HG03139 (cell line): Measurements from ENCODE around the gene GPR153.

Experiments used
- ATAC-seq: cut with Tn5 transposase; IDR thresholded peaks from one replicate; pipeline ENCODE4 v1.9.1; 2021; ENCODE audit not compliant: unreplicated experiment

Gene GPR153

DNA sequence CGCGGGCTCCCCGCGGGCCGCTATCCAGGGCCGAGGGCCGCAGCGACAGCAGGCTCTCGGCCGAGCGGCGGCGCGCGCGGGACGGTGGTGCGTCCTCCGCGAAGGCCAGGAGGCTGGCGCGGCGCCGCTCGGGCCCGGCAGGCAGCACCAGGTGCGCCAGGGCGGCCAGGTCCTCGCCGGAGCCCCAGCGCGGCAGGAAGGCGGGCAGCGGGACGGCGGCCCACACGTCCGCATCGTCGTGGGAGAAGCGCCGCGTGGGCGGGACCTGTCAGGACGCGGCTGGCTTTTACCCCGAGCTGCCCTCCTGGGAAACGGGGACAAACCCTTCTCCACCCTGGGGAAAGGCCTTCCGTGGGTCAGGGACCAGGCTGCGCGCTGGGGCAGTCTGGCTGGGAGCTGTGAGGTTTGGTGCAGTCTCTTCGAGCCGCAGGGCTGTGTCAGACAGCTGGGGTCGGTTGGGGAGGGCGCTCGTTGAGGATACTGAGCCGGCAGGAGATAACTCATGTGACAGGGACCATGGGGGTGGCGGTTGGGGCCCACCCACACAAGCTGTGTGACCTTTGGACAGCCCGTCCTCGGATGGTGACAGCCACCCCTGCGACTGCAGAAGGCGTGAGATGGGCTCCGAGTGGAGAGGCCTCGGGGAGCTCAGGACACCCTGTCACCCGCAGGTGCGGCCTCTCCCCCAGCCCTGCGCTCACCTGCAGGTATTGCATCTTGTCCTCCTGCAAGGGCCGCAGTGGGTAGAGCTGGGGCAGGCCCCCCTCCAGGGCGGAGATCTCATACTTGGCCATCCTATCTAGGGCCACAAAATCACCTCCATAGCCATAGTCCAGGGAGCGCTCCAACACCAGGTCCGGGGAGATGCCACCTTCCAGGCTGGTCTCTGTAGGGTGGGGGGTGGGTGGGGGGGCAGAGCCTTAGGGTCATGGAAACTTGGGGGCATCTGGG, 10.9 kb downstream of the GPR153 start:
- ATAC-seq = no peak

DNA sequence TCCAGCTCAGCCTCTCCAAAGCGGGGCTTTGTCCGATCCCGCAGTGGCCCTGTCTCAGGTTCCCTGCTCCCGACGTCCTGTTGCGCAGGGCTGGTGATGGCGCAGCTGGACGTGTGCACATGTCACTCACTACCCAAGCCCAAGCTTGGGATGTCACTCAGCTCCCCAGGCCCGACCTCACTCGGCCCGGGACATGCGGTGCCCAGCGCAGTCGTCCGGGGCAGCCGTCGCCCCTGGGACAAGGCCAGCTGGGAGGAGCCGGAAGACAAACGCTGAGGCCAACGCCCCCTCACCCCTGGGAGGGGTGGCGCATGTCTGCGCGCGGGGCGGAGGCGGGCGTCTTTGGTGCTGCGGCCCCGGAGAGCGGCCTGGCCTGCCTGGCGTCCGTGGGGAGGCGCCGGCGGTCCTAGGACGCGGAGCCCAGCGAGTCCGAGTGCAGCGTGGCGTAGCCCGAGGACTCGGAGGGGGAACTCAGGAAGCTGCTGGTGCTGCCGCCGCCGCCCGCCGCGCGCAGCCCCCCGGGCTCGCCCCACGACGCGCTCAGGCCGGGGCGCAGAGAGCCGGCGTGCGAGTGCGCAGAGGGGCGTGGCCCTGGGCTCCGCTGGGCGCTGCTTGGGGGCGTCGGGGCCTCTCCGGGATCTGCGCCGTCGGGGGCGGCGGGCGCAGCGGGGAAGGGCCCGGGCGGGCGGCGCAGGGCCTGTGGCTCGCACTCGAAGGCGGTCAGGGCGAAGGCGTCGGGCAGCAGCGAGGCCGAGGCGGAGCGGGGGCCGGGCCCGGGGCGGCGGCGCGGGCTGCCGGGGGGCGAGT, 11.8 kb downstream of the GPR153 start:
- ATAC-seq = no peak

DNA sequence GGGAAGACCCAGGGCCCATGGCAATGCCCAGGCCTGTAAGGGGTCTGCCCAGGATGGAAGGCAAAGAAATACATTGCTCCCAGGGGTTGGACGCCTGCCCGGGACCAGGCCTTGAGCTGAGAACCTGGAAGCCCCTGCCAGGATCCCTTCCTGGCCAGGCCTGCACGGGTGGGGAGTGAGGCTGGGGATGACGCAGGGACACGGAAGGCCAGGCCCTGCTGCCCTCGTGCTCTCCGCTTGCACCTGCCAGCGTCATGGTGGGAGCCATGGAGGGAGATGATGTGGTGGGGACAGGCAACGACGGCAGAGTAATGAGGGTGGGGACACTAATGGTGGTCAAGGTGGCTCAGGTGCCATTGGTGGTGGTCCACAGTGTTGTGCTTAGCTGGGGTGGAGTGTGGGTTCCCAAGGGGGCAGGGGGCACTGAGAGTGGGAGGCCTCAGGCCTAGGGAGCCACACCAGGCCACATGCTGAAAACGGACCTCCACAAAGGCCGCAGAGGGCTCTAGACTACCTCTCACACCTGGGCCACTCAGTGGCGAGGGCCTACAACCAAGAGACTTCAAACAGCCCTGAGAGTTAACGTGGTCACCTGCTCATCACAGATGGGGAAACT, 12.6 kb downstream of the GPR153 start:
- no peak for ATAC-seq

DNA sequence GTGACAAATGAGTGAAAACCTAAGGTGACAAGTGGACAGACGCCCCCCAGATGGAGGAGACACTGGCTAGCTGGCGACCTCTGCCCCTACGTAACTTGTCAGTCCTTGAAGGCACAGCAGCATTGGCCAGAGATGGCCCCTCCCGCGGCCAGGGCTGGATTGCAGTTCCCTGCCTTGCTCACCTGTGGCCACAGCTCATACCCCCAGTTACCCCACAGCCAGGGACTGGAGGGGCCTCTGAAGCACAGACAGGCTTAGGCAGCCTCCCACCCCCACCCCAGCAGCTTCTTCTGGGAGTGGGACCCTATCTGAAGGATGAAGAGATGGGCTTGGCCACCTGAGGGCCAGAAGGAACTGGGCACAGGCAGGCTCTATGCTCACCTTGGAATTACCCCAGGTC, 13.2 kb downstream of the GPR153 start:
- no peak for ATAC-seq

DNA sequence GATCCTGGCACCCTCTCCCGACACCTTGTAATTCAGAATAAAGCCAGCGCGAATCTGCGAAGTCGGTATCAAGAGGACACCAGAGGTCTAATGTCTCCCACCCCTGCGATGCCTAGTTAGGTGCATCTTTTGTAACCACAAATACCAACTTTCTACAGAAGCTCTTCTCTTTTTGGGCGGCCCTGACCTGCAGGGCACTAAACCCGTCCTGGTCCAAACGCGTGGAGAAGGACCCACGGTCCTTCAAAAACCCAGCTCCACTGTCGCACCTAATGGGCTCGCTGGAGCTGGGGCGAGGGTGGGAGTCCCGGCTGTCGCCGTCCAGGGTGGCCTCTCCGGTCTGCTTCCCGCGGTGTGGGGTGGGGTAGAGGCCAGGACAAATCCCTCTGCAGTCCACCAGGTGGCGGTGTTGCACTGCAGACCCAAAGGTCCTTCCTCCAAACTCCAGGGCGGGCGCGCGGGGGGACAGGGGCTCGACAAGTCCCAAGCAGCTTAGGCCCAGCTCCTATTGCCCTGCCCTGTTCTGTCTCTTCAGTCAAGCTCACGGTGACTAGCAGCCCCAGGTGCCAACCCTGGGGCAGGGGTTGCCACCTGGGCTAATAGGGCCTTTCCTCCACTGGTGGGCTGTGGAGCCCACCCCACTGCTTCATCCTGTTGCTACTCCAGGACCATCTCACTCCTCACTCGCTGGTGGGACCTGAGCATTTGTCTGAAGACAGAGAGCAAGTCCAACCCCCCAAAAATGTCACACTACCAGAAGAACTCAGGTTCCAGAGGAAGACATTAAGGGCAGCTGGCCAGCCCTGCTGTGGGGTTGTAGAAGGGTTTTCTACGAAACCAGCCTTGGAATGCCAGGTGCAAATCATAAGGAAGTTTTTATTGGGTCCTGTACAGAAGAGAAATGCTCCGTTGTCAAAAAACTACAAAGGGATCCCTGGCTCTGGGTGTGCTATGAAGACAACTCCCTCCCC, 14.1 kb downstream of the GPR153 start:
- no peak for ATAC-seq

DNA sequence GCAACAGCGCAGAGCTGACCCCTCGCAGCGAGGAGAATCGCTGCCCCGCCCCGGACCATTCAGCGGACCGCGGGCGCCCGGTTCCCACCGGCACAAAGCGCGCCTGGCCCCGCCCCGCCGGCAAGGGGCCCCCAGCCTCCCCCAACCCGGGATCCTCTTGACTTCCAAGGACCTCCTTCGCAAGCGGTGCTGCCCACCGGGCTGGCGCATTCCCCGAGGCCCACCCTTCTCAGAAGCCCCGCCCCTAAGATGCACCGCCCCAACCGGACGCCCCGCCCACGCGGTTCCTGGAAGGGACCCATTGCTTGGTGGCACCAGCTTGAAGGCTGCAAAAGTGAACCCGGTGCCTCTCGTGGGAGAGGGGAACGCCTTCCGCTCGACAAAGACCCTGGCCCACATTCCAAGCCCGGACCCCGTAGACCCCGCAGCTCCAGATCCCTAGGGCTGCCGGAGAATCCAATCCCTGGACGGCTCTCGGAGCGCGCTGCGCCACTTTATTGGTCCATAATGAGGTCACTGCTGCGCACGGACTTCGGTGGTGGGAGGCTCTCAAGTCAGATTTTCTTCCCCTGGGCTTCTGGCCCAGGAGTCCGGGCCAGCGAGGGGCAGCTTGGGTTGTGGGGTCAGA, 14.9 kb downstream of the GPR153 start:
- no peak for ATAC-seq

DNA sequence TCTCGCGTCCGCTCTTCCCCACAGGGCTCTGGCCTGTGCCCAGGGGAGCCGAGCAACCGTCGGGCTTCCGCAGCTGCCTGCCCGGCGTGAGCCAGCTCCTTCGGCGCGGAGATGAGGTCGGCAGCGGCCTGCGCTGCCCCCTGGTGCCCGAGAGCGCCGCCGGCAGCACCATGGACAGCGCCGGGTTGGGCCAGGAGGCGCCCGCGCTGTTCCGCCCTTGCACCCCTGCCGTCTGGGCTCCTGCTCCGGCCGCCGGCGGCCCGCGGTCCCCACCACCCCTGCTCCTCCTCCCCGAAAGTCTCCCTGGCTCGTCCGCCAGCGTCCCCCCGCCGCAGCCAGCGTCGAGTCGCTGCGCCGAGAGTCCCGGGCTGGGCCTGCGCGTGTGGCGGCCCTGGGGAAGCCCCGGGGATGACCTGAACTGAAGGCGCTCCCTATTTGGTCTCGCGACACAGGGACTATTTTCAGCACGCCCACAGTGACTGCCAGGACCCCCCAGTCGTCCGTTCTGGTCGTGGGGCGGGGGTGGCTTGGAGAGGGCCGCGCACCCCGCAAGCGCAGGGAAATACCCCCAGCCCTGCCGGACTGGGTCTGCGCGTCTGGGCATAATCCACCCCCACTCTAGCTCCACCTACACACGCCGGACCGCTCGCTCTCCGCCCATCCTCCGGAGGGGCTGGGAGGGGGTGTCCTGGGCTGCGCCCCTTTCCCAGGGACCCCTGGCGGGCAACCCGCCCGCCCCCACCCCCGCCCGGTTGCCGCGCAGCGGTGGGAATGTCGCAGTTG, 15.6 kb downstream of the GPR153 start:
- peak; percentile 52 for ATAC-seq

DNA sequence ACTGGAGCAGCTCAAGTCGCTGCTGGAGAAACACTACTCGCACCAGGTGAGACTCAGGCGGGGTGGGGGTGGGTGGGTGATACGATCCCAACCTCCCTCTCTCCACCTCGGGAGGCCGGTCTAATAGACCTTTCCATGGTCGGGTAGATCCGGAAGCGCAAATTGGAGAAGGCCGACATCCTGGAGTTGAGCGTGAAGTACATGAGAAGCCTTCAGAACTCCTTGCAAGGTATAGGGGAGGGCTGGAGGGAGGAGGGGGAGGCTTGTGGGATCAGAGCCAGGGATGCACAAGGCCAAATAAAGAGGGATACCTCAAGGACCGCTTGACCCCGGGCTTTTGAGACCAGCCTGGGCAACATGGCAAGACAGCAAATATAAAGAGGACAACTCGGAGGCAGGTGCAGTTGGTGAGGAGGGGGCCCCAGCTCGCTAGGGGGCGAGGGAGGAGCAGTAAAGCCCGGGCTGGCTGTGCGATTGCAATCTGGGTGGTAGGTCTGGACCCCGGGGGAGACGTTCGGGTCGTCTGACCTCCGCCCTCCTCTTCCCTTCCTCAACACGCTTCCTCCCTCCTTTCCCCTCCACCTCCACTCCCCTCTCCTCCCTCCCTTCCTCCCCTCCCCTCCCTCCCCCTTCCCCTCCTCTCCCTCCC, 16.4 kb downstream of the GPR153 start:
- no peak for ATAC-seq

DNA sequence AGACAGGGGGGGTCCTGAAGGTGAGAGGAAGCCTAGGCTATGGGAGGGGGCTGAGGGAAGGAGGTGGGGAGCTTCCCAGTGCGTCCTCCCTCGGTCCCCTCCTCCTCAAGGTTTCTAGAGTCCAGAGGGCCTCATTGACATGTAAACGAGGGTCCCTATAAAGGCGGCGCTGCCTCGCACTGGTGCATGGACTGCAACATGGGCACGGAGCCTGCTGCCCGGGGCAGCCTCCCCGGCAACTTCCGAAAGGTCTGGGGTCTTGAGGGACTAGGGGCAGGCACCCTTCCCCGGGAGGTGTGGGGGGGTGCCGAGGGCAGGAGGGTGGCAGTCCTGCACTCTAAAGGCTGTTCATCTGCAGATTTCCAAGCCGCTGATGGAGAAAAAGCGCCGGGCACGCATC, 16.9 kb downstream of the GPR153 start, which contains the start of gene HES3:
Gene HES3, plus strand, starts transcription at position 187 of the 400 bp plus-strand sequence. Its CDS starts 187 bp downstream, at position 374.
- no peak for ATAC-seq

DNA sequence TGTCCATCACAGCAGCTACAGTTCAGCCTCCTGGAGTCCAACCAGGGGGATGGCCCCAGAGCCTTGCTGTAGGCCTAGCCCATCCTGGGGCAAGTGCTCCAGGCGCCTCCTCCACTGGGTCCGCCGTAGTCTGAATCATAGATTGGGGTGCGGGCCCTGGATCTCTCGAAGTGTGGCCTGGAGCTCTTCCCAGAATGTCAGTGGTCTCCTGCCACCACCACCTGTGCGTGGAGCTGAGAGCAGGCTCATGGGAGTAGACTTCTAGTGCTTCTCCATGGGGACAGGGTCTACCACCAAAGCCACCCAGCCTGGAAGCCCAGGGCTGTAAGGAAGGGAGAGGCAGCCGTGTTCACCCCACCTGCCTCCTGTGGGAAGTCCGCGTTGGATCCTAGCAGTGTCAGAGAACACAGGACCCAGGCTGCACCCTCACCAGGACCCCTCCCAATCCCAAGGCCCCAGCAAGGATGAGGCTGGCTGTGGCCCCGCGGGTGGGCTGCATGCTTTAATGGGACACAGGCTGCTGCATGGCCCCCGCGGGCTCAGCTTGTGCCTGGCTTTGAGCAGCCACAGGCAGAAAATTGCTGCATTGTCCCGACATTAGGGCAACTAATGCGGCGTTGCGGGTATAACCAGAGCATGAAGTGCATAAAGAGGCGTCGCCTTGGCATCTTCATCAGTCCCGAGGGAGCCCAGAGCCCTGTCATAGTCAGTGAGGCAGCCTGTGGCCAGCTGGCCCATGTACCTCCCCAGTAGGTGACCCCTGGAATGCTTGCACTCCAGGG, 17.7 kb downstream of the GPR153 start:
- ATAC-seq = no peak

DNA sequence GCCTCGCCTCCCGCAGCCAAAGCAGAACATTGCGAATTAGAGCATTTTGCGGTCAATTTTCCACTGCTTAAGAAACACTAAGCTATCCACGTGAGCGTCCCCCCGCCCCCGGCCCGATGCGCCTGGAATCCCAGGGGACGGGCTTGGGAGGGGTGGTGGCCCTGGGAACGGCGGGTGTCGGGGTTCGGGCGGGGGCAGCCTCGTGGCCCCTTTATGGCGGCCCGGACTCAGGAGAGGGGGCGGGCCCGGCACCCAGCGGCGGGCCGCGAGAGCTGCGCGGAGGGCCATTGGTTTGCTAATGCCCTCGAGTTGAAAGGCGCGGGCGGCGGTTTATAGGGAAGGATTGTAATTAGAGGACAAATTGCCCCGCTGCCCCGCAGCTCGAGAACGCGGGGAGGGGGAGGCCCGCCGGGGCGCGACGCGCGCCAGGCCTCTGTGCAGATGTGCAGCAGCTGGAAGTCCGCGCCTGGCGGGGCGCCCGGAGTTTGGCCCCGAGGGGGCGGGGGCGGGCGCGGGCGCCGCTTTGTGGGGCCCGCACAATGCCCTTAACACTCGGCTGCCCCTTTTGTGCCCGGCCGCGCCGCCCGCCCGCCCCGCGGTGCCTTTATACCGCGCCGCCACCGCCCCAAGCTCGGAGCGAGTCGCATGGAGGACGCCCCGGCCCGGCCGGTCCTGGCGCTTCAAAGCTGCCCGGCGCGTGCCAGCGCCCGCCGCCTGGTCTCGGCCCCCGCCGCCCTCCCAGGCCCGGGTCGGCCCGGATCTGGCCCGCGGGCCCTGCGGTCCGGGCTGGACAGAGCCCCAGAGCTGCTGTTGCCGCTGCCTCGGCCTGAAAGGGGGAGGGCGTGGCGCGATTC, 18.8 kb downstream of the GPR153 start:
- ATAC-seq = no peak

DNA sequence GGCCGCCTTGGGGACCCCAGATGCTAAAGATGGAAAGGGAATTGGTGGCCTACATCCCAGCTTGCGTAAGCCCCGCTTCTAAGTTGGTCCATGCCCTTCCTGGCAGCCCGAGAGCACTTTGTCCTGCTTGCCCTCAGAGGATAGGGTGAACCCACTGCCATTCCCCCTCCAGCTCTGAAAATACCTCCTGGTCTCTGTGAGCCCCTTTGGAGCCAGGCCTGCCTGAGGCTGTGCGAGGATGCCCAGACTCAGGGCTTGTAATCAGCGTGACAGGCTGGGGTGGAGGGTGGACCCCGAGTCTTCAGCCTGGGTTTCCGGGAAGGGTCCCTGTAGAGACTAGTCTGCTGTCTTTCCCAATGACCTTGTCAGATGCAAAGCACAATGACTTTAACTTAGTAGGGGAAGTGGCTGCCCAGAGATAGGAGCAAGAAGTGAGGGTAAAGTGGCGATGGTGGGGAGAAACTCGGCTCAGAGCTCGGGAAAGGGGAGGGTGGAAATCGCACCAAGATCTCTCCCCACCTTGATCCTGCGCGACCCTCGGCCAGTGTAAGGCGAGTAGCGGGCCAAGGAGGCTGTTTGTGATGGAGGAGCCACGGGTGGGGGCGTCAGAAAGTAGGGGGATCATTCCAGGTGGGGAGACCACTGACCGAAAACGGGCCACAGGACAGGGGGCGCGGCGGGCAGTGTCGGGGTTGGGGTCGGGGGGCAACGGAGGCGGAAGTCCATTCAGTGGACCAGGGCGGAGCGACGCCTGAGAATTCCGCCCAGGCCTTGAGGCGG, 19.6 kb downstream of the GPR153 start:
- no peak for ATAC-seq

DNA sequence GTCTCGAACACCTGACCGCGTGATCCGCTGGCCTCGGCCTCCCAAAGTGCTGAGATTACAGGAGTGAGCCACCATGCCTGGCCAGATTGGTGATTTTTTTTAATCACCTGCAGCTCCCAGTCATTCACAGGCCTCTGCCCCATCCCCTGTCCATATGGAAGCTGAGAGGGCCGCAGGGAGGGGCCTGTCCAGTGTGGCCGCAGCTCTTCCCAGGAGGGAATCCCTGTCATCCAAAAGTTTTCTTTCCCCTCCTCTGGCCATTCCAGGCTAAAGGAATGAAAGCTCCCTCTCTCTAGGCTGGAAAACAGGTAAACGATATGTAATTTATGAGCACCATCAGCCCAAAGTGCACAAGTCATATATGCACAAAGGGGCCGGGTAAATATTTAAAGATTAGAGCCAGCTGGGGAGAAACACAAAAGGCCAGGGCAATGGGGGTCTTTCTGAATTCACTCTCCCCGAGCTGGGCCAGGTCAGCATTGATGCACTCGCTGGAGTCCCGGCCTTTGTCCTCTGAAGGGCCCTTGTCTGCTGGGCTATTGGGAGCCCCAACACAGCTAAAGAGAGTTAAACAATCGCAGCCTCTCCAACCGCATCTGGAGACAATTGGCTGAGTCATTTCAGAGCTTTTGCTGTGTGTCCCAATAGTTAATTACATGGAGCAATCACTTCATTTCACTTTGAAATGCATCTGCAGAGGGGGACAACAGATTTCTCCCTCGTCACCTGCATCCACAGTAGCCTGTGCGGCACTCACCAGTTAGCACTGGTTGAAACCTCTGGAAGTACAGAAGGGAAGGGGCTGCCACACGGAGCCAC, 20.7 kb downstream of the GPR153 start:
- ATAC-seq = no peak

DNA sequence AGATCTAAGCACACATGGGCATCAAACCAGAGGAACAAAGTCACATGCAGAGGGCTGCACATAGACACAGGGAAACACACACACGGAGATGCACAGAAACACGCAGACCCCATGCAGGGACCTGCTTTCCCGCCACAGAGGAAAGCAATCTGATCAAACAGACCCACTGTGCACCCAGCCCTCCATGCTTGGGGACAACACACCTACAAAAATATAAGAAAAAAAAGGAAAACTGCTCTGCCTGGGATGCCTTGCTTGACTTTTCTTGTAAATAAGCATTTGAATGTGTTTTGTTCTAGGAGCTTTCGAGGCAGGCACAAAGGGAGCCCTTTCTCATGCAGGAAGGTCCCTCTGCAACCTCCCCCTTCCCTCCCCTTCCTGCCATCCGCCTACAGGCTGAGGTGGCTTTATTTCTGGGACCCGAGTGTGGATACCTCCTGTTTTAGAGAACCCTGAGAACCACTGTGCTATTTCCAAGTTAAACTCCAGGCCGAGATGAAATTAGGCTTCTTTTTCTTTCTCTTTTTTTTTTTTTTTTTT, 21.6 kb downstream of the GPR153 start:
- no peak for ATAC-seq

DNA sequence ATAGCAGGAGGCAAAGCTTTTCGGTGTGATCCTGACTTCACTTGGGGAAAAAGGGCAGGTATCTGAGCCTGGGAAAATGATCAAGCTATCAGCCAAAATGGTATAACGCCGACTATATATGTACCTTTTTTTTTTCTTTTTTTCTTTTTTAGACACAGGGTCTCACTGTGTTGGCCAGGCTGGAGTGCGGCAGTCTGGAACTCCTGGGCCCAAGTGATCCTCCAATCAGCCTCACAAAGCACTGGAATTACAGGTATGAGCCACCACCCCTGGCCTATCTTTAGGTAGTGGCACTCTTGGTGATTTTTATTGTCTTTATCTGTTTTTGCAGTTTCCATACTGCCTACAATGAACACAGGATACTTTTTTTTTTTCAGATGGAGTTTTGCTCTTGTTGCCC, 23.8 kb downstream of the GPR153 start:
- no peak for ATAC-seq
